GM21367 (cell line): ENCODE data around the gene TCTN1.

Source experiments
- ATAC-seq: cut with Tn5 transposase; IDR thresholded peaks from one replicate; pipeline ENCODE4 v1.9.1; 2021; ENCODE audit not compliant: unreplicated experiment

Gene TCTN1

GRCh38 chr12:110677206-110677911 lies 63.4 kb downstream of the TCTN1 start:
- peak; percentile 68 for ATAC-seq

DNA sequence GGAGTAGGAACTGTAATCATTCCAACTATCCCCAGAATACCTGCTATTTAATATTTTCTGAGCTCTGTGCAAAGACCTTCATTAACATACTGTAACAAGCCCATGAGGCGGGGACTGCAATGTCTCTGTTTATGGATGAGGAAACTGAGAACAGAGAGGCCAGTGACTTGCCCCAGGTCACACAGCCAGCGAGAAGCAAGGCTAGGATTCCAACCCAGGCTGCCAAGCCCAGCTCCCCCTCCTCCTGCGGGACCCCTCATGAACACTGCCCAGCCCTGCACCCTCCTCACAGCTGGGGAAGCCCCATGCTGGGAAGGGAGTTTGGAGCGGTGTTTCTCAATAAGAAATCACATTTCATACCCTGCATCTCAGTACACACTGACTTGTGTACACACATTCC lies 64.1 kb downstream of the TCTN1 start:
- no peak for ATAC-seq

GRCh38 chr12:110679201-110679600 lies 65.3 kb downstream of the TCTN1 start:
- ATAC-seq = no peak

- ATAC-seq = no peak
Observed at GRCh38 chr12:110680032-110680431, 66.1 kb downstream of the TCTN1 start.

GRCh38 chr12:110683888-110684287 lies 70.0 kb downstream of the TCTN1 start:
- ATAC-seq = no peak

GRCh38 chr12:110684312-110684836 lies 70.4 kb downstream of the TCTN1 start:
- ATAC-seq = no peak

- no peak for ATAC-seq
Observed at GRCh38 chr12:110686294-110686903, 72.5 kb downstream of the TCTN1 start.

GRCh38 chr12:110687396-110688169 lies 73.7 kb downstream of the TCTN1 start:
- ATAC-seq = no peak

DNA sequence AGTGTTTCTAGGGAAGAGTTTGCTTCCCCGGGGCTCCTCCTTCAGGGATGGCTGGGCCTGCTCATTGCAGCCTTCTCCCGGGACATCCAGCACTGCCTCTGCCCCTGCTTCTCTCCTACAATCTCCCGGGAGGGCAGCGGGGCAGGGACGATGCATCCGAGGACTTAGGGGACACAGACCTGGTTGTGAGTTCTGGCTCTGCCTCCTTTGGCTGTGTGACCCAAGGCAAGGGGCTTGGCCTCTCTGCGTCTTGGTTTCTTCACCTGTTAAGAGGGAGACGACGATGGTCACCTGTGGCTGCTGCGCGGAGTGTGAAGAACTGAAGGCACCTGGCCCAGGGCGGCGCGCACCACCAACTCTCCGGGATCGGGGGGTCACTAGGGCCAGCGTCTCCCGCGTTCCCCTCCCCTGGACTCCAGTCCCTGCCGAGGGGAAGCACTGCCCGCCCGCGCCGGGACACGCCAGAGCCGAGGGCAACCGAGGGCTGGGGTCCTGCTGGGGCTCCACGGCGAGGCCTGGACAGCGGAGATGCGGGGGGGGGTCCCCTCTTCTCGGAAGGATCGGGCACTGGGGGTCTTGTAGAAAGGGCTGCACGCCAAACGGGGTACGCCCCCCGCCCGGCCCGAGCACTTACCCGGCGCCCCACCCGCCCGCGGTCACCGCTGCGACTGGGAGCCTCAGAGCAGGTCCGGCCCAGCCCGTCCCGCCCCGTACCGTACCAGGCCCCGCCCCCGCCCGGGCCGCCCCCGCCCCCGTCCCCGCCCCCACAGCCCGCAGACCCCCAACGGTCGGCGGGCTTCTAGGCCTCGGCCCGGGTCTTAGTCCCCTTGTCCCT lies 74.7 kb downstream of the TCTN1 start, which contains the start of gene HVCN1:
HVCN1 (minus strand) TSS at position 670 of the 835 bp plus-strand sequence. CDS start 5,870 bp downstream, outside the sequence.
- no peak for ATAC-seq

GRCh38 chr12:110689281-110690126 lies 75.6 kb downstream of the TCTN1 start:
- ATAC-seq = no peak

- ATAC-seq = no peak
Observed at GRCh38 chr12:110690127-110690430, 76.2 kb downstream of the TCTN1 start.

GRCh38 chr12:110693731-110694130 lies 79.8 kb downstream of the TCTN1 start:
- ATAC-seq = no peak

- no peak for ATAC-seq
Observed at GRCh38 chr12:110694330-110694901, 80.5 kb downstream of the TCTN1 start.

- no peak for ATAC-seq
Observed at GRCh38 chr12:110696283-110696682, 82.4 kb downstream of the TCTN1 start.

- no peak for ATAC-seq
Observed at GRCh38 chr12:110697236-110697635, 83.3 kb downstream of the TCTN1 start.

- ATAC-seq = peak; percentile 77
Observed at GRCh38 chr12:110698171-110698902, 84.4 kb downstream of the TCTN1 start.
